Measurements from ENCODE around the gene ZCCHC17. TPM values are rescaled to one million over a fixed set of nuclear protein-coding genes. Genes with fewer than 3 reads are reported as not detected.
"Not testable (repeated sequence)": the region's sequence is repeated elsewhere in the genome, so short reads cannot be mapped to it uniquely, and the experiment has no call there.

ZCCHC17 gene
- total RNA-seq, 1 experiment from 2014 or later: 59.1 TPM

DNA sequence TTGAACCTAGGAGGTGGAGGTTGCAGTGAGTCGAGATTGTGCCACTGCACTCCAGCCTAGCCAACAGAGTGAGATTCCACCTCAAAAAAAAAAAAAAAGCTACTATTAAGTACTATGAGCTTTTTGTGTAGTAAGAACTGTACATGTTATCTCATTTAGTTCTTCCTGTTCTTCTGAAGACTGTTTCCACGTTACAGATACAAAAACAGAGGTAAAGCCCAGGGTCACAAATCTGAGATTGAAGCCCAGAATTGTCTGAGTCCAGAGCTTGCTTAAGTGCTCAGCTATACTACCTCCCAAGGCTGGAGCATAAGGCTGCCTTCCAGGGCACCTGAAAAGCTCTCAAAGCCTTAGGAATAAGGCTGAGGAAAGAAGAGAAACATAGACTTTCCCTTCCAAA is 73.2 kb downstream of the ZCCHC17 start:
- no peak for DNase-seq (ENCODE audit: low read depth)

DNA sequence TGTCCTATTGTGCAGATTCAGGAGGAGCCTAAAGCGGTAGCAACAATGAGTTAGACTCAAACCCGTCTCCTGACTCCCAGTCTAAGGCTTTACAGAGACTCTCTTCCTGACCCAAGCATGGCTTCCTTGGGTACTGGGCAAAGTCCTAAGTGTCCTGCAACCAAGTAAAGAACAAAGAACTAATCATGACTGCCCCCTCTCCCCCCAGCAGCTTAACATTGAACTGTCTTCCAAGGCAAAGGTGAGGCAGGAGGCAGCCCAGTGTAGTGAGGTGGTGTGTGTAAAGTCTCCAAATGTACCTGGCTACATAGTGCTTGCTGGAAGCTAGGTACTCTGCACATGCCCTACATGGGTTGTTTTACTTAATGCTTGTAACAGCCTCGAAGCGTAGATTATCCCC is 73.7 kb downstream of the ZCCHC17 start:
- no peak for DNase-seq (ENCODE audit: low read depth)

GRCh38 chr1:31371121-31371959 is 74.5 kb downstream of the ZCCHC17 start:
- DNase-seq (ENCODE audit: low read depth): no peak

GRCh38 chr1:31372051-31372450 is 75.2 kb downstream of the ZCCHC17 start:
- no peak for DNase-seq (ENCODE audit: low read depth)

DNA sequence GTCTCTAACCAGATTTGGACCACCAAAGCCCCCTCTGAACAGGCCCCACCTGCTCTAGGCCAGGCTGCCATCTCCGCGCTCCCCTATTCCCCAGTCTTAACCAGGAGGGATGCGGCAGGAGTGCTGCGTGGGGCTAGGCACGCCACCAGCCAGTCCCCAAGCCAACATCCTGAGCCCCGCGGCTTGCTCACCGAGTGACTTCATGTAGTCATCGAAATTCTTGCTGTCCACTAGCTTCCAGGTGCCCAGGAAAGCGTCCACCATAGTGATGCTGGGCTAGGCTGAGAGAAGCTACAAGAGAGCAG is 75.9 kb downstream of the ZCCHC17 start:
- no peak for DNase-seq (ENCODE audit: low read depth)

GRCh38 chr1:31373056-31373896 is 76.4 kb downstream of the ZCCHC17 start, which contains the start of gene FABP3:
Gene FABP3 (minus strand): TSS chr1:31373076. CDS start chr1:31373014, 62 bp downstream.
- peak; percentile 56 for DNase-seq (ENCODE audit: low read depth)

GRCh38 chr1:31373897-31374486 is 77.2 kb downstream of the ZCCHC17 start:
- no peak for DNase-seq (ENCODE audit: low read depth)

GRCh38 chr1:31374511-31375196 is 77.8 kb downstream of the ZCCHC17 start:
- DNase-seq (ENCODE audit: low read depth): peak; percentile 56

- DNase-seq (ENCODE audit: low read depth): peak; percentile 94
Observed at GRCh38 chr1:31376375-31377134, 79.7 kb downstream of the ZCCHC17 start.

DNA sequence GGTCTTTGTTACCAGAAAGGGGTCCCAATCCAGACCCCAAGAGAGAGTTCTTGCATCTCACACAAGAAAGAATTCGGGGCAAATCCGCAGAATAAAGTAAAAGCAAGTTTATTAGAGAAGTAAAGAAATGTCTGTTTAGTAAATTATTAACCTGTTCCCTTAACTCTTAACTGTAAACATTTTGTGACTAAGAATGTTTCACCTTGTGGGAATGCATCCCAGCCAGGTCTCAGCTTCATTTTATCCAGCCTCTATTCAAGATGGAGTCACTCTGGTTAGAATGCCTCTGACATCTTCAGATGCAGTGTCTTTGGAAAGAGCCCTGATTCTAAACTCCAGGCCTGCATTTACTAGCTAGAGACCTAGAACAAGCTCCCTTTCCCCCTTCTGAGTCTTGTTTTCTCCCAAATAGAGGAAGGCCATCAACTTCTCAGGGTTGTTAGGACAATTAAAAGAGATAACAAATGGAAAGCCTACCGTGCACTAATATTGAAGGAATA is 80.6 kb downstream of the ZCCHC17 start:
- DNase-seq (ENCODE audit: low read depth): no peak

DNA sequence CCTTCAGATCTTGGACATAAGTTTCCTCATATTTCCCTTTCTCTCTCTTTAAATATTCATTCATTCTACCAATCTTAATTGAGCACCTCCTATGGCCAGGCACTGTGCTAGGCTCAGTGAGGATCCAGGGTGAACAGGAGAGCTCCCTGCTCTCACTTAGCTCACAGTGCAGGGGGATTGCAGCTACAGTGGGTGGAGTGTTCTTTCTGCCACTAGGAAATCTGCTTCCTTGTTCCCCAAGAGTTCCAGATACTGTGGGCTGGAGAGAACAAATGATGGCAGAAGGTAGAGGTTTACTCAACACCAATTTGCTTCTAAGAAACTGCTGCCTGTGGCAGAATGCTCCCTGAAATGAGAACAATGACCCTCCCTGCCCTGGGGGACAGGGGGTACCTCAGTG is 81.2 kb downstream of the ZCCHC17 start:
- DNase-seq (ENCODE audit: low read depth): no peak

DNA sequence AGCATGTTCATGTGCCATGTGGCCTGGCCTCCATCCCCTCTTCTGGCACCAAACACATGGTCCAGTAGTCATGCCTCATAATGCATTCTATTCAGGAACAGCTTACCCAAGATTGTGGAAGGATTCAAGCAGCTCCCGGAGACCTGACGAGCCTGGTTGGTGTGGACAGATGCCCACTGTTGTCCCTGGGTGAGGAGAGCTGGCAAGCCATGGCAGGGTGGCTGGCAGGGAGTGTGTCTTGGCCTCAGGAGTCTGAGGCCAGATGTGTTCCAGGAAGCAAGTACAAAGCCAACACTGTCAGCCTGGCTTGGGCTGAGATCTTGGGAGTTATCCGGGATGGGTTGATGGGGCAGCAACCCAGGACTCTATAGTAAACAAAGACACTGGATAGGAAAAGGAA is 83.3 kb downstream of the ZCCHC17 start:
- no peak for DNase-seq (ENCODE audit: low read depth)

DNA sequence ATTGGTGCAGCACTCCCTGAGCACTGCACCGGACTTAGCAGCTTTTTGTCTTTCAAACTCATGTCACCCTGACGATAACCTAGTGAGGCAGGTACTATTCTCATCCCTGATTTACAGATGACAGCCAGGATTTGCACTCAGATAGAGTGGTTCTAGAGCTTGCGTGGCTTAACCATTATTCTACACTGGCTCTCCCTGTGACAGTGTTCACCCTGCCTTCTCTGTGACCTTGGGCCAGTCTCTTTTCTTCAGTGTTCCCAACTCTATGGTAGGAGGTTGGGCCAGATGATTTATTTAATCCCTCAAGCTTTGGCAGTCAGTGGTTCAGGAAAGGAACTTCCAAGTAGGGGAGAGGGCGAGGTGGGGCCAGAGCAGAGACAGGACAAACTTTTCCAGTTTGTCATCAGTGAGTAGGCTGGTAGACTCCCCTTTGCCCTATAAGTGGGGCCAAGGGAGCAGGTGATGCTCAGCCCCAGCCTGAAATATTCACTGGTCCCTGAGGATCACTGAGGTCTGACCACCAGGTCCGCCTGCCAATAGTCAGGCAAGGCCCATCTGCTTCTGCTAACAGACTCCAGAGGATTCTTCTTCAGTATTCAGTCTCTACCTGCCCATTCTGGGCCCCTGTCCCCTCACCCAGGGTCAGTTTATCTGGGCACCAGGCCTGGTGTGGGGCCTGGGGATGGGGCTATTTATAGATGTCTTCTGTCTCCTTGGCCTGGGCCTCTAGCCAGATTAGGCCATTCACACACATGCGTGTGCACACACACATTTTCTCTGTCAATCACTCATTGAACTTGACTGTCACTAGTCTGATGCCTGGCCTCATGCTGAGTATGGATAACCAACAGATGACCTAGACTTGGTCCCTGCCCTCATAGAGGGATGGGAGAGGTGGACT is 84.8 kb downstream of the ZCCHC17 start:
- DNase-seq (ENCODE audit: low read depth): peak; percentile 67

- no peak for DNase-seq (ENCODE audit: low read depth)
Observed at GRCh38 chr1:31382379-31382989, 85.7 kb downstream of the ZCCHC17 start.

- no peak for DNase-seq (ENCODE audit: low read depth)
Observed at GRCh38 chr1:31383967-31384366, 87.1 kb downstream of the ZCCHC17 start.

DNA sequence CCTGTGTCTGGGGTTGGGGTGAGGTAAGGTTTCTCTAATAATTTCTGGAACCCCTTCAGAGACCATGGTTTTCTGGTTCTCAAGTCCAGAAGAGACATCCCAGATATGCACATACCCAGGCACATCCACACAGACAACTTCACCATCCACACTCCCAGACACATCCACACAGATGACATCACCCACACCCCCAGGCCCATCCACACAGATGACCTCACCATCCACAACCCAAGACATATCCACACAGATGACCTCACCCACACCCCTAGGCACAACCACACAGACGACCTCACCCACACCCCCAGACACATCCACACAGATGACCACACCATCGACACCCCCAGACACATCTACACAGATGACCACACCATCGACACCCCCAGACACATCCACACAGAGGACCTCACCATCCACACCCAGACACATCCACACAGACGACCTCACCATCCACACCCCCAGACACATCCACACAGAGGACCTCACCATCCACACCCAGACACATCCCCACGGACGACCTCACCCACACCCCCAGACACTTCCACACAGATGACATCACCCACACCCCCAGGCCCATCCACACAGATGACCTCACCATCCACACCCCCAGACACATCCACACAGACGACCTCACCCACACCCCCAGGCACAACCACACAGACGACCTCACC is 89.9 kb downstream of the ZCCHC17 start:
- not testable (repeated sequence) for DNase-seq (ENCODE audit: low read depth)

- DNase-seq (ENCODE audit: low read depth): no peak
Observed at GRCh38 chr1:31387612-31388011, 90.8 kb downstream of the ZCCHC17 start.

- DNase-seq (ENCODE audit: low read depth): no peak
Observed at GRCh38 chr1:31389616-31390015, 92.8 kb downstream of the ZCCHC17 start.

- no peak for DNase-seq (ENCODE audit: low read depth)
Observed at GRCh38 chr1:31390071-31390470, 93.2 kb downstream of the ZCCHC17 start.
